ENCODE results near the gene CPSF6.

- TF ChIP-seq REST (IDR thresholded peaks at IDR 0.05; ENCODE audit: insufficient read depth in 1 of 2, low read depth in 2 of 2, low read length in 2 of 2) (no peak), POLR2AphosphoS5 (IDR thresholded peaks at IDR 0.05; ENCODE audit: low read depth, low read length) (no peak), SIN3A (IDR thresholded peaks at IDR 0.05; ENCODE audit: borderline replicate concordance, insufficient read depth, low read length) (no peak), FOXP2 (optimal IDR thresholded peaks at IDR 0.05; ENCODE audit: borderline replicate concordance, extremely low read depth, extremely low read length, insufficient read depth) (no peak)
These were observed 599 bp upstream of the CPSF6 start for GRCh38 chr12:69238589-69239351.
